HFFc6 (cell line): ENCODE data around the gene TEX51. TPM values are rescaled to one million over a fixed set of nuclear protein-coding genes. Genes with fewer than 3 reads are reported as not detected.

ENCODE experiments used
- DNase-seq: peaks from one replicate; pipeline ENCODE4 v3.0.0-alpha.2; 2018
- H3K27ac Mint-ChIP-seq: 2 replicates; pipeline ENCODE4 v1.8.0; 2020; ENCODE audit warnings: mild to moderate bottlenecking, mixed read lengths
- H3K27me3 Mint-ChIP-seq: 2 replicates; pipeline ENCODE4 v1.8.0; 2021; ENCODE audit warnings: mild to moderate bottlenecking, moderate library complexity, mixed read lengths; ENCODE audit not compliant: insufficient read depth
- H3K36me3 Mint-ChIP-seq: 2 replicates; pipeline ENCODE4 v1.8.0; 2021; ENCODE audit warnings: low read depth, mixed read lengths
- H3K4me1 Mint-ChIP-seq: 2 replicates; pipeline ENCODE4 v1.8.0; 2020; ENCODE audit warnings: low read depth, mixed read lengths
- H3K4me3 Mint-ChIP-seq: 2 replicates; pipeline ENCODE4 v1.8.0; 2020; ENCODE audit warnings: mild to moderate bottlenecking, moderate library complexity, mixed read lengths
- H3K9me3 Mint-ChIP-seq: 2 replicates; pipeline ENCODE4 v1.8.0; 2020; ENCODE audit warnings: mild to moderate bottlenecking, mixed read lengths
- total RNA-seq, 6 experiments: library from RNA; stranded (reverse); fragmentation: NEBNext Ultra II Directional; extraction: Animal tissue kit (Norgen Biotek cat#: 25700); gene quantifications; 2 replicates in 1 of 6; 3 replicates in 5 of 6; pipeline ENCODE4 v1.2.3, GENCODE V29; 2021
- TF ChIP-seq, protein P1 (sequence below): fragments of 200-600 bp; sonication (generic); IDR thresholded peaks from 2 replicates; pipeline ENCODE4 v1.5.0; 2021; ENCODE audit warnings: antibody characterized with exemption, mild to moderate bottlenecking

TEX51 gene
- total RNA-seq, 6 experiments from 2014 or later, result not detected

DNA sequence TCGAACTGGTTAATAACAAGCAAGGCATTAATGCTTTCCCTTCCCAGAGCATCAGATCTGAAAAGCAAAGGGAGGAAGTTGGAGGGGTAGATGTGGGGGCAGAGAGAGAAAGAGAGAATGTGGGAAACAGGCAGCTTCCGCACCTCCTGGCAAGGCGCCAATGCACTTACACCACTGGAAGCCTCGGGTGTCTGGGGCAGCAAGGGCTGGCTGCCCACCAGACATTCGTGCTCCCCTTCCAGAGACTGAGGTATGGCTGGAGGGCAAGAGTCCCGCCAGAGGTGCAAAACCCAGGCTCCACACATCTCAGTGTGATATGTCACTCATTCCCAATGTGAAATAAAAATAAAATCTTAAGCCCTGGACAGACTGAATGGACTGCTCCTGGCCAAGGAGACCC, 46.4 kb downstream of the TEX51 start:
- TF ChIP-seq, protein P1, sequence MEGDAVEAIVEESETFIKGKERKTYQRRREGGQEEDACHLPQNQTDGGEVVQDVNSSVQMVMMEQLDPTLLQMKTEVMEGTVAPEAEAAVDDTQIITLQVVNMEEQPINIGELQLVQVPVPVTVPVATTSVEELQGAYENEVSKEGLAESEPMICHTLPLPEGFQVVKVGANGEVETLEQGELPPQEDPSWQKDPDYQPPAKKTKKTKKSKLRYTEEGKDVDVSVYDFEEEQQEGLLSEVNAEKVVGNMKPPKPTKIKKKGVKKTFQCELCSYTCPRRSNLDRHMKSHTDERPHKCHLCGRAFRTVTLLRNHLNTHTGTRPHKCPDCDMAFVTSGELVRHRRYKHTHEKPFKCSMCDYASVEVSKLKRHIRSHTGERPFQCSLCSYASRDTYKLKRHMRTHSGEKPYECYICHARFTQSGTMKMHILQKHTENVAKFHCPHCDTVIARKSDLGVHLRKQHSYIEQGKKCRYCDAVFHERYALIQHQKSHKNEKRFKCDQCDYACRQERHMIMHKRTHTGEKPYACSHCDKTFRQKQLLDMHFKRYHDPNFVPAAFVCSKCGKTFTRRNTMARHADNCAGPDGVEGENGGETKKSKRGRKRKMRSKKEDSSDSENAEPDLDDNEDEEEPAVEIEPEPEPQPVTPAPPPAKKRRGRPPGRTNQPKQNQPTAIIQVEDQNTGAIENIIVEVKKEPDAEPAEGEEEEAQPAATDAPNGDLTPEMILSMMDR, result no peak
- Mint-ChIP-seq H3K36me3 (no peaks in the 10 kb centered on the region), H3K4me1 (no peaks in the 10 kb centered on the region), H3K4me3 (no peak overlapping the region), H3K27ac (no peak overlapping the region), H3K27me3 (peaks cover 11% of the 10 kb centered on the region), H3K9me3 (peaks cover 7% of the 10 kb centered on the region; the same call in 1 of the 2 replicates)
- no peak for DNase-seq

GRCh38 chr2:126946318-126947102, 47.8 kb downstream of the TEX51 start:
- TF ChIP-seq, protein P1, result no peak
- Mint-ChIP-seq H3K4me3 (no peak overlapping the region), H3K36me3 (no peaks in the 10 kb centered on the region), H3K27ac (no peak overlapping the region), H3K27me3 (peaks cover 9% of the 10 kb centered on the region), H3K4me1 (no peaks in the 10 kb centered on the region), H3K9me3 (peaks cover 7% of the 10 kb centered on the region; the same call in 1 of the 2 replicates)
- no peak for DNase-seq

DNA sequence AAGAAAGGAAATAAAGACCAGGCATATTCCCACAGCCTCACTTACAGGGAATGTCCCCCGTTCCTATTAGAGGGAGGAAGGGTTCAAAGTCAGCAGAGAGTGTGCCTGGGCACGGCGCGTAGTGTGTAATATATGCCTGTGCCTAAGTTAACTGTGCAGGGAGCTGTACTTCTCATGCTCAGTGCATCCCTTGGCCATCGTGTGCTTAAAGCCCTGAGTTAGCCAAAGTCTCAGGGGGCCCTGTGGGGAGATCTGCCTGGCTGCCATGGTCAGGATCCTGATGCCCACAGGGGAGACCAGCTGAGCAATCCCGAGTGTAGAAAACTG, 48.4 kb downstream of the TEX51 start:
- TF ChIP-seq, protein P1, result no peak

GRCh38 chr2:126949775-126950174, 51.1 kb downstream of the TEX51 start:
- no peaks in the 10 kb centered on the region for H3K4me1 Mint-ChIP-seq
- no peak overlapping the region for H3K27ac Mint-ChIP-seq
- no peak overlapping the region for H3K4me3 Mint-ChIP-seq
- TF ChIP-seq, protein P1, result no peak
- H3K27me3 Mint-ChIP-seq, result peaks cover 9% of the 10 kb centered on the region
- H3K9me3 Mint-ChIP-seq, result no peaks in the 10 kb centered on the region
- no peaks in the 10 kb centered on the region for H3K36me3 Mint-ChIP-seq
- no peak for DNase-seq

More for the DNA sequence above, 48.4 kb downstream of the TEX51 start:
- no peak for DNase-seq
- Mint-ChIP-seq H3K27me3 (peaks cover 9% of the 10 kb centered on the region), H3K27ac (no peak overlapping the region), H3K4me3 (no peak overlapping the region), H3K4me1 (no peaks in the 10 kb centered on the region), H3K9me3 (peaks cover 7% of the 10 kb centered on the region; the same call in 1 of the 2 replicates), H3K36me3 (no peaks in the 10 kb centered on the region)

DNA sequence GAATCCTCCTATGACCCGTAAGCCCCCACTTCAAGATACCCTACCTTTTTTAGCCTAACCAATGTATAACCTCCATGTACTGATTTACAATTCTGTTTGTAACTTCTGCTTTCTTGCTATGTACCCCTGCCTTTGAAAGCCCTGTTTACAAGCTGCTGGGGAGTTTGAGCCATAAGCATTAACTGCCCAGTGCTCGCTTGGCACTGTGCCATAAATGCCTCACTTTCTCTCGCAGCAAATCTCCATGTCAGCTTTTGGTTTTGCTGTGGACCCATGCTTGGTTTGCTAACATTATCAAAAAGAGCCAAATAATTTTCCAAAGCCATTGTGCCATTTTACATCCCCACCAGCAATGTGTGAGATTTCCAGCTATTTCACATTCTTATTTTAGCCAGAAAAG, 51.8 kb downstream of the TEX51 start:
- no peak overlapping the region for H3K27ac Mint-ChIP-seq
- TF ChIP-seq, protein P1, result no peak
- no peaks in the 10 kb centered on the region for H3K4me1 Mint-ChIP-seq
- peaks cover 6% of the 10 kb centered on the region for H3K27me3 Mint-ChIP-seq
- no peak overlapping the region for H3K4me3 Mint-ChIP-seq
- no peaks in the 10 kb centered on the region for H3K36me3 Mint-ChIP-seq
- no peak for DNase-seq
- no peaks in the 10 kb centered on the region for H3K9me3 Mint-ChIP-seq

Other genes with a start within 250 kb of the TEX51 start
- 10 to 100 TPM; 19.4 to 29.6 (median 21.3) TPM for gene GYPC, start 242.7 kb upstream of the TEX51 start, total RNA-seq
- 10 to 100 TPM; 22.6 to 26.1 (median 23.5) TPM for gene BIN1, start 208.3 kb downstream of the TEX51 start, total RNA-seq